ENCODE results near the gene SNF8. TPM values are rescaled to one million over a fixed set of nuclear protein-coding genes. Genes with fewer than 3 reads are reported as not detected.
"Not testable (repeated sequence)": the region's sequence is repeated elsewhere in the genome, so short reads cannot be mapped to it uniquely, and the experiment has no call there.

SNF8 gene
- total RNA-seq, 4 donors from 2014 or later, result 41.1 to 80.1 (median 63.6) TPM

DNA sequence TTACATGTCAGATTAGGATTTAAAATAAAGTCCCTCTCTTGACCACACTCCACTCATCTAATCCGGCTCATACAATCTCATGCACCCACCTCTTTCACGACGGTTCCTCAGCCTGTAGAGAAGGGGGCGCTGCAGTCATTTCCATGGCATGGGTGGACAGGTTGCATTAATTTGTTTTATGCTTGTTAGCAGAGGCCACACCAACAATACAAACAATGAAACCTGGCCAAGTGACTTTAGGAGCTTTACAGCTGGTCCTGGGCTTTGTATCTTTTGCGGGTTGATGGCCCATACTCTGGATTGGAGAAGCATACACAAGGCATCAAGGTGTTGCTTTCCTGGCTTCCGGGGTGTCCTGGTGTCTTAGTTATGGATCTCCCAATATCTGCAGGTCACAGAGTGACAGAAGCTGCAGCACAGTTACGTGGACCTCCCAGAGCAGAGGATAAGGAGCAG is 9.7 kb upstream of the SNF8 start:
- no peaks in the 10 kb centered on the region for H3K4me1 ChIP-seq
- H3K4me3 ChIP-seq, result no peak overlapping the region
- H3K27me3 ChIP-seq, result peaks cover 72% of the 10 kb centered on the region
- 50% methylated on average over 7 of the region's 7 CpGs for WGBS
- DNase-seq (ENCODE audit: low spot score in 2 of 2), result no peak
- no peak for TF ChIP-seq POLR2AphosphoS5 (IDR thresholded peaks at IDR 0.05)
- no peak for TF ChIP-seq EP300 (IDR thresholded peaks at IDR 0.05)
- TF ChIP-seq CTCF (IDR thresholded peaks at IDR 0.05), result no peak
- no peak for TF ChIP-seq POLR2A (IDR thresholded peaks at IDR 0.05)
- H3K36me3 ChIP-seq, result no peaks in the 10 kb centered on the region
- no peaks in the 10 kb centered on the region for H3K9me3 ChIP-seq
- H3K27ac ChIP-seq, result no peak overlapping the region

DNA sequence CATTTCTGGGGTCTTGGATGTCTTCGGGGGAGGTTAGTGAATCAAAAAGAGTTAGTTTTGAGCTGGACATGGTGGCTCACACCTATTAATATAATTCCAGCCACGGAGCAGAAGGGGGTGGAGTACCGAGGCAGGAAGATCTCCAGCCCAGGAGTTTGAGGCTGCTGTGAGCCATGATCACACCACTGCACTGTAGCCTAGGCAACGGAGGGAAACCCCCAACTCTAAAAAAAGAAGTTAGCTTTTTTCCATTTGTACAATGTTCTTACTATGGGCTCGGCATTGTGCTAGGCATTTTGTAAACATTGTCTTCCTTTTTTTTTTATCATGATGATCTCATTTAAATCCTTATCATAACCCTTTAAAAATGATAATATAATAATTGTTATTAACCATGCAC is 8.3 kb upstream of the SNF8 start:
- Histone ChIP-seq H3K27ac (no peak overlapping the region), H3K9me3 (no peaks in the 10 kb centered on the region), H3K27me3 (peaks cover 60% of the 10 kb centered on the region), H3K36me3 (no peaks in the 10 kb centered on the region), H3K4me3 (no peak overlapping the region), H3K4me1 (no peaks in the 10 kb centered on the region)
- 35% methylated on average over 5 of the region's 5 CpGs for WGBS
- no peak for TF ChIP-seq CTCF (IDR thresholded peaks at IDR 0.05)
- TF ChIP-seq POLR2A (IDR thresholded peaks at IDR 0.05), result no peak
- TF ChIP-seq POLR2AphosphoS5 (IDR thresholded peaks at IDR 0.05), result no peak
- no peak for TF ChIP-seq EP300 (IDR thresholded peaks at IDR 0.05)
- DNase-seq (ENCODE audit: low spot score in 2 of 2), result no peak

DNA sequence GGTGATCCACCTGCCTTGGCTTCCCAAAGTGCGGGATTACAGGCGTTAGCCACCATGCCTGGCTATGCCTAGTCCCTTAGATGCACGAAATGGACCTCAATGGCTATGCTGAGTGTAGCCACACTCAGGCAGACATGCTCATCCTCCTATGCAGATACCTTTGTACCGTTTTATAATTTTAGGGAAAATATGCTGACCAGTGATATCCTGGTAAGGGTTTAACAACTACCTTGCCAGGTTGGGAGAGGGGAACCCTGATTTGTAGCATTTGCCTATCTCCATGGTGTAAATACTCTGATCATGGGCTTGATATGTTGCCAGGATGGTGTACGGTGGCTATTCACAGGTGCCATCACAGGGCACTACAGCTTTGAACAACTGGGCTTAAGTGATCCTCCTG is 6.9 kb upstream of the SNF8 start:
- DNase-seq (ENCODE audit: low spot score in 2 of 2), result no peak
- no peaks in the 10 kb centered on the region for H3K36me3 ChIP-seq
- no peaks in the 10 kb centered on the region for H3K4me1 ChIP-seq
- H3K27ac ChIP-seq, result no peak overlapping the region
- H3K27me3 ChIP-seq, result peaks cover 51% of the 10 kb centered on the region
- TF ChIP-seq CTCF (IDR thresholded peaks at IDR 0.05) (no peak), EP300 (IDR thresholded peaks at IDR 0.05) (no peak), POLR2A (IDR thresholded peaks at IDR 0.05) (no peak), POLR2AphosphoS5 (IDR thresholded peaks at IDR 0.05) (no peak)
- H3K9me3 ChIP-seq, result no peaks in the 10 kb centered on the region
- WGBS, result 71% methylated on average over 5 of the region's 5 CpGs
- no peak overlapping the region for H3K4me3 ChIP-seq

GRCh38 chr17:48945261-48945651 is 614 bp upstream of the SNF8 start:
- H3K9me3 ChIP-seq; H3K27me3 ChIP-seq; H3K36me3 ChIP-seq; DNase-seq (ENCODE audit: low spot score in 2 of 2): not testable (repeated sequence)
- H3K4me3 ChIP-seq, result peak overlapping the region; percentile 96
- peaks cover 28% of the 10 kb centered on the region for H3K4me1 ChIP-seq
- H3K27ac ChIP-seq, result peak overlapping the region; percentile 89
- 89% methylated on average over 16 of the region's 16 CpGs for WGBS

DNA sequence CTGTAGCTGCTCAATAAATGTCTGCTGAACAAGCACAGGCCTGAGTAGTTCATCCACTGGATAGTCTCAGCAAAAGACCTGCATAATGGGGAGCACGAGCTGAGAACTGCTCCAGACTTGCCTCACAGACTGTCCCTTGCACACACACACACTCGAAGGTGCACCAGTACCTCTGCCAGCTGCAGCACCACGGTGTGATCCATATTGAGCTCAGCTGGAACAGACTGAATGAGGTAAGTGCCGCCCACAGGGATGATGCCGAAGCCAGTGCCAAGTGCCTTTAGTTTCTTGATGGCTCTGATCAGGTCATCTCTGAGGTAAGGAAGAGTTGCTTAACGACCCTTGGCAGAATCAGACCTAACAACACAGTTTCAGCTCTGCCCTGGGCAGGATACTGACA is 11.6 kb downstream of the SNF8 start:
- no peak for DNase-seq (ENCODE audit: low spot score in 2 of 2)
- WGBS, result 89% methylated on average over 3 of the region's 6 CpGs
- no peak overlapping the region for H3K4me3 ChIP-seq
- peaks cover 3% of the 10 kb centered on the region for H3K4me1 ChIP-seq
- TF ChIP-seq POLR2AphosphoS5 (IDR thresholded peaks at IDR 0.05) (no peak), CTCF (IDR thresholded peaks at IDR 0.05) (no peak), POLR2A (IDR thresholded peaks at IDR 0.05) (no peak), EP300 (IDR thresholded peaks at IDR 0.05) (no peak)
- H3K36me3 ChIP-seq, result peaks cover 95% of the 10 kb centered on the region
- H3K9me3 ChIP-seq, result no peaks in the 10 kb centered on the region
- no peaks in the 10 kb centered on the region for H3K27me3 ChIP-seq
- H3K27ac ChIP-seq, result no peak overlapping the region

GRCh38 chr17:48930435-48930873 is 14.2 kb downstream of the SNF8 start:
- Histone ChIP-seq H3K27ac (no peak overlapping the region), H3K4me1 (peaks cover 3% of the 10 kb centered on the region), H3K36me3 (peaks cover 94% of the 10 kb centered on the region), H3K9me3 (no peaks in the 10 kb centered on the region), H3K27me3 (no peaks in the 10 kb centered on the region), H3K4me3 (no peak overlapping the region)
- 59% methylated on average over 3 of the region's 3 CpGs for WGBS
- no peak for TF ChIP-seq CTCF (IDR thresholded peaks at IDR 0.05)
- TF ChIP-seq EP300 (IDR thresholded peaks at IDR 0.05), result no peak
- no peak for TF ChIP-seq POLR2AphosphoS5 (IDR thresholded peaks at IDR 0.05)
- TF ChIP-seq POLR2A (IDR thresholded peaks at IDR 0.05), result no peak
- no peak for DNase-seq (ENCODE audit: low spot score in 2 of 2)

All from suprapubic skin (tissue), 4 donors.